GM19240 (cell line): ENCODE results near the gene AGAP3.

ENCODE experiments used
- DNase-seq: peaks from one replicate; pipeline ENCODE4 v3.0.0; 2011; ENCODE audit warnings: low spot score; ENCODE audit not compliant: insufficient read length

AGAP3 gene

GRCh38 chr7:151123158-151123821 is 37.0 kb downstream of the AGAP3 start:
- DNase-seq = no peak

- peak; percentile 100 for DNase-seq
These were observed 37.7 kb downstream of the AGAP3 start for GRCh38 chr7:151123822-151124464.

- DNase-seq = no peak
These were observed 38.2 kb downstream of the AGAP3 start for GRCh38 chr7:151124481-151124880.

GRCh38 chr7:151124899-151125399 is 38.7 kb downstream of the AGAP3 start:
- no peak for DNase-seq

- DNase-seq = no peak
These were observed 39.2 kb downstream of the AGAP3 start for GRCh38 chr7:151125470-151125845.

GRCh38 chr7:151125846-151126481 is 39.7 kb downstream of the AGAP3 start:
- DNase-seq = no peak

- no peak for DNase-seq
These were observed 40.3 kb downstream of the AGAP3 start for GRCh38 chr7:151126491-151127137.

- DNase-seq = no peak
These were observed 41.9 kb downstream of the AGAP3 start for GRCh38 chr7:151128144-151128543.

- no peak for DNase-seq
These were observed 42.4 kb downstream of the AGAP3 start for GRCh38 chr7:151128716-151129115.

GRCh38 chr7:151129117-151129959 is 43.1 kb downstream of the AGAP3 start:
- no peak for DNase-seq

- no peak for DNase-seq
These were observed 43.8 kb downstream of the AGAP3 start for GRCh38 chr7:151129960-151130591.

GRCh38 chr7:151130741-151131157 is 44.5 kb downstream of the AGAP3 start:
- no peak for DNase-seq

- no peak for DNase-seq
These were observed 44.9 kb downstream of the AGAP3 start for GRCh38 chr7:151131224-151131591.

GRCh38 chr7:151131592-151132293 is 45.5 kb downstream of the AGAP3 start:
- DNase-seq = no peak

- no peak for DNase-seq
These were observed 46.4 kb downstream of the AGAP3 start for GRCh38 chr7:151132461-151133205.

GRCh38 chr7:151133266-151133985 is 47.2 kb downstream of the AGAP3 start:
- no peak for DNase-seq

- DNase-seq = no peak
These were observed 47.9 kb downstream of the AGAP3 start for GRCh38 chr7:151133986-151134742.
